ENCODE data around the gene SPATA7.

DNA sequence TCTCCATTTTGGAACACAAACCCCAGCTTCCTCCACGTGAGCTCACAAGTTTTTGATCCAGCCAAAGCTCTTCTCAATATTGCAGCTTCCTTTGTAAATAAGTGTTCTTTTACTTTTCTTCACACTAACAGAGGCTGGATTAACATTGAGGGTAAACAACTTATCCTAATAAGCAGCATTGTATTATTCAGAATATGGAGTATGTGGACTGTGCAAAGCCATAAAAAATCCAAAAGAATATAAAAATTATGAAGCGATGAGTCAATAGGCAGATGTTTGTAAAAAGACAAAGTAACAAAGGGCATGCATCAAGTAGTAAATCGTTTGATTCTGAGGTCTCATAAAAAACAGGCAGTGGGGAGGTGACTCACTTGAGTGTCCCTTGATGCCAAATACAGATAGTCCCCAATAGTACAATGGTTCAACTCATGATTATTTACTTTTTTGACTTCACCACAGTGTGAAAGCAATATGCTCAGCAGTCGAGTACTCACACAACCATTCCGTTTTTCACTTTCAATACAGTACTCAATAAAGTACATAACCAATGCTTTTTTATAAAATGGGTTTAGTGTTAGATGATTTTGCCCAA is 39.3 kb upstream of the SPATA7 start:
- TF ChIP-seq, protein P1, sequence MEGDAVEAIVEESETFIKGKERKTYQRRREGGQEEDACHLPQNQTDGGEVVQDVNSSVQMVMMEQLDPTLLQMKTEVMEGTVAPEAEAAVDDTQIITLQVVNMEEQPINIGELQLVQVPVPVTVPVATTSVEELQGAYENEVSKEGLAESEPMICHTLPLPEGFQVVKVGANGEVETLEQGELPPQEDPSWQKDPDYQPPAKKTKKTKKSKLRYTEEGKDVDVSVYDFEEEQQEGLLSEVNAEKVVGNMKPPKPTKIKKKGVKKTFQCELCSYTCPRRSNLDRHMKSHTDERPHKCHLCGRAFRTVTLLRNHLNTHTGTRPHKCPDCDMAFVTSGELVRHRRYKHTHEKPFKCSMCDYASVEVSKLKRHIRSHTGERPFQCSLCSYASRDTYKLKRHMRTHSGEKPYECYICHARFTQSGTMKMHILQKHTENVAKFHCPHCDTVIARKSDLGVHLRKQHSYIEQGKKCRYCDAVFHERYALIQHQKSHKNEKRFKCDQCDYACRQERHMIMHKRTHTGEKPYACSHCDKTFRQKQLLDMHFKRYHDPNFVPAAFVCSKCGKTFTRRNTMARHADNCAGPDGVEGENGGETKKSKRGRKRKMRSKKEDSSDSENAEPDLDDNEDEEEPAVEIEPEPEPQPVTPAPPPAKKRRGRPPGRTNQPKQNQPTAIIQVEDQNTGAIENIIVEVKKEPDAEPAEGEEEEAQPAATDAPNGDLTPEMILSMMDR (conservative IDR thresholded peaks at IDR 0.05; ENCODE audit: low read depth, low read length) = no peak
- TF ChIP-seq EZH2 (IDR thresholded peaks at IDR 0.05; ENCODE audit: borderline replicate concordance, low read depth, low read length, poor library complexity, severe bottlenecking) = no peak

All from A673 (cell line).